A673 (cell line): ENCODE data around the gene PRKCB. TPM values are rescaled to one million over a fixed set of nuclear protein-coding genes. Genes with fewer than 3 reads are reported as not detected.

Experiments
- BruUV-seq: library from RNA; stranded (reverse); fragments of 400-500 nt; replicated peaks from 2 replicates; lab custom pipeline; 2021; lab: Mats Ljungman, UMichigan
- CTCF ChIA-PET: fragments of 300-600 bp; sonication (Branson Sonifier 250); formaldehyde crosslinking; loops from one replicate; lab custom pipeline; 2022; ENCODE audit warnings: antibody characterized with exemption; lab: Charles Lee
- POLR2A ChIA-PET: fragments of 300-600 bp; sonication (Branson Sonifier 250); formaldehyde crosslinking; loops from one replicate; lab custom pipeline; 2022; ENCODE audit warnings: antibody characterized with exemption; ENCODE audit not compliant: low non-redundant PET; lab: Charles Lee
- DNase-seq: peaks from one replicate; pipeline ENCODE4 v3.0.0-alpha.2; 2015; ENCODE audit warnings: low spot score
- H3K27ac ChIP-seq: fragments of 200-600 bp; sonication (generic); 2 replicates; pipeline ENCODE4 v1.5.1; 2016; ENCODE audit warnings: mixed run types, low read depth, mild to moderate bottlenecking, mixed read lengths, antibody characterized with exemption, low read length; ENCODE audit not compliant: poor library complexity, severe bottlenecking
- H3K27me3 ChIP-seq: fragments of 200-600 bp; sonication (generic); replicated peaks from 2 replicates; pipeline ENCODE4 v1.6.1; 2017; ENCODE audit warnings: mixed run types, low read depth, mild to moderate bottlenecking, mixed read lengths, antibody characterized with exemption, low read length; ENCODE audit not compliant: insufficient read depth, poor library complexity
- H3K36me3 ChIP-seq: fragments of 200-600 bp; sonication (generic); 2 replicates; pipeline ENCODE4 v1.6.1; 2016; ENCODE audit warnings: mixed run types, mild to moderate bottlenecking, mixed read lengths, antibody characterized with exemption, low read length; ENCODE audit not compliant: insufficient read depth, poor library complexity, severe bottlenecking
- H3K4me1 ChIP-seq: fragments of 200-600 bp; sonication (generic); 2 replicates; pipeline ENCODE4 v1.6.1; 2017; ENCODE audit warnings: mixed run types, mild to moderate bottlenecking, mixed read lengths, antibody characterized with exemption, low read length; ENCODE audit not compliant: insufficient read depth, poor library complexity, severe bottlenecking
- H3K4me3 ChIP-seq: fragments of 200-600 bp; sonication (generic); 2 replicates; pipeline ENCODE4 v1.5.1; 2016; ENCODE audit warnings: low read depth, mixed run types, mild to moderate bottlenecking, mixed read lengths, low read length; ENCODE audit not compliant: poor library complexity, severe bottlenecking
- H3K9me3 ChIP-seq: fragments of 200-600 bp; sonication (generic); 2 replicates; pipeline ENCODE4 v1.6.1; 2016; ENCODE audit warnings: mixed run types, low read depth, mild to moderate bottlenecking, mixed read lengths, antibody characterized with exemption, low read length; ENCODE audit not compliant: poor library complexity, severe bottlenecking
- CTCF ChIP-seq: fragments of 300-800, 200-600 bp; sonication (generic); conservative IDR thresholded peaks from 2 replicates; pipeline ENCODE4 v1.5.1; 2017; ENCODE audit warnings: low read depth, mild to moderate bottlenecking, antibody characterized with exemption, low read length, moderate library complexity, mixed read lengths
- EZH2 ChIP-seq: fragments of 200-600 bp; sonication (generic); IDR thresholded peaks from 2 replicates; pipeline ENCODE4 v1.6.1; 2017; ENCODE audit warnings: borderline replicate concordance, low read depth, mild to moderate bottlenecking, mixed read lengths, antibody characterized with exemption, low read length; ENCODE audit not compliant: poor library complexity, severe bottlenecking
- intact Hi-C: fragments of 100-400 bp; cut with micrococcal nuclease; formaldehyde crosslinking; loops from one replicate; pipeline ENCODE4 v1.10.0; 2022; ENCODE audit not compliant: unreplicated experiment
- total RNA-seq: library from RNA; stranded (reverse); gene quantifications from 2 replicates; pipeline ENCODE4 v1.2.3, GENCODE V29; 2021

Gene PRKCB
- total RNA-seq, 1 experiment from 2014 or later, result 171 TPM

DNA sequence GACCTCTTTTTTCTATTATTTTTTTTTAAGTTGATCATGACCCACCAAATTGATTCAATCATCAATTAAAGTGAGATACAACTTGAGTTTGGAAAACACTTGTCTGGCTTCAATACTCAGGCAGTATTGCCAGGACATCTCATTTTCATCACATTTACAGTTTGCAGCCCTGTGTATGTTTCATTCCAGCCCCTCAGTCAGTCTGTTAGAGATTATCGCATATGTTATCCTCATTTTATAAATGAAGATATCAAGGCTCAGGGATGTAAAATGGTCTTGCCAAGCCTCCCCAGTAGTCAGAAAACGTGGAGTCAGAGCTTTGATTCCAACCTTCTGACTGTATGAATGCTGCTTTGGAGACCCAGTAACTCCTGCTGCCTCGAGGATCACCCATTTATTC is 333.1 kb downstream of the PRKCB start:
- Histone ChIP-seq H3K4me3 (no peak overlapping the region), H3K27ac (no peak overlapping the region), H3K4me1 (no peaks in the 10 kb centered on the region), H3K9me3 (no peaks in the 10 kb centered on the region), H3K27me3 (no peaks in the 10 kb centered on the region), H3K36me3 (peaks cover 21% of the 10 kb centered on the region)
- POLR2A ChIA-PET, result no interaction called here
- DNase-seq, result no peak
- no TSS peak for BruUV-seq
- TF ChIP-seq CTCF (no peak), EZH2 (no peak)
- CTCF ChIA-PET, result no interaction called here
- intact Hi-C loops, result no loop called here

- H3K27ac ChIP-seq, result no peak overlapping the region
- no TSS peak for BruUV-seq
- no peak overlapping the region for H3K4me3 ChIP-seq
- DNase-seq, result no peak
- no peaks in the 10 kb centered on the region for H3K27me3 ChIP-seq
- CTCF ChIA-PET, result no interaction called here
- POLR2A ChIA-PET, result no interaction called here
- intact Hi-C loops, result no loop called here
- TF ChIP-seq CTCF (no peak), EZH2 (no peak)
- H3K9me3 ChIP-seq, result no peaks in the 10 kb centered on the region
- peaks cover 29% of the 10 kb centered on the region for H3K36me3 ChIP-seq
- H3K4me1 ChIP-seq, result no peaks in the 10 kb centered on the region
Measured at GRCh38 chr16:24170407-24170806, 334.6 kb downstream of the PRKCB start.

GRCh38 chr16:24174504-24174903 is 338.7 kb downstream of the PRKCB start:
- no peaks in the 10 kb centered on the region for H3K4me1 ChIP-seq
- H3K4me3 ChIP-seq, result no peak overlapping the region
- H3K27me3 ChIP-seq, result no peaks in the 10 kb centered on the region
- no peak for TF ChIP-seq EZH2
- peaks cover 29% of the 10 kb centered on the region for H3K36me3 ChIP-seq
- ChIA-PET POLR2A (no interaction called here), CTCF (no interaction called here)
- no peak overlapping the region for H3K27ac ChIP-seq
- no peak for DNase-seq
- no peaks in the 10 kb centered on the region for H3K9me3 ChIP-seq
- intact Hi-C loops, result no loop called here
- BruUV-seq, result no TSS peak

- Histone ChIP-seq H3K9me3 (no peaks in the 10 kb centered on the region), H3K4me3 (no peak overlapping the region), H3K27me3 (no peaks in the 10 kb centered on the region), H3K27ac (no peak overlapping the region), H3K36me3 (peaks cover 29% of the 10 kb centered on the region), H3K4me1 (no peaks in the 10 kb centered on the region)
- ChIA-PET POLR2A (no interaction called here), CTCF (no interaction called here)
- BruUV-seq, result no TSS peak
- intact Hi-C loops, result no loop called here
- TF ChIP-seq EZH2 (no peak), CTCF (no peak)
- DNase-seq, result no peak
Measured at GRCh38 chr16:24174957-24175356, 339.2 kb downstream of the PRKCB start.
